ENCODE measurements around the gene BET1L.

Gene BET1L

DNA sequence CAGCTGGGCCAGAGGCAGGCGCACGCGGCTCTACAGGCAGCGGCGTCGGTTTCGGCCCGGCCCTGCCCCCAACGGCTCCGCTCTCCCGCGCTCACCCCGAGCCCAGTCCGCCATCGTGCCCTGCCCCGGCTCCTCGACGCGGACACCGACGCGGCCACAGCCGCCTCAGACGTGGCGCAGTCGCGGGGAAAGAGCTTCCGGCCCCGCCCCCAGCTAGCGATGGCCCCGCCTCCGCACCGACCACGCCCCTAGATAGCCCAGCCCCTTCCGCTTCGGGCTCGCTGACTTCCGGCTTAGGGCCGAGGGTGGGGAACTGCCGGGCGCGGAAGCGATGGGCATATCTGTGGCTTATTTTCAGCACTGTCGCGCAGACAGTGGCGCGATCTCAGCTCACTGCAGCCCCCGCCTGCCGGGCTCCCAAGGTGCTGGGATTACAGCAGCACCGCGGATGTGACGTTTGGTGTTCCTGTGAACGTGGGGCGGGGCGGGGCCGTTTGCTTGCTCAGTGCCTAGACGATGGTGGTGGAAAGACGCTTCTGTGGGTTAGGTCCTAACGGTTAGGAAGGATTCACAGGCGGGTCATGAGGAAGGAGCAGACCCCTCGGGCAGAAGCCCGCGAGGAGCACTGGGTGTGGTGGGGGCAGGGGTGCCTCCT is at the start of gene BET1L, which contains the start of gene RIC8A:
BET1L (minus strand) TSS at position 192 of the 655 bp plus-strand sequence; CDS start at position 114, 78 bp downstream.
RIC8A (plus strand) TSS at position 501 of the 655 bp plus-strand sequence. CDS start 1,147 bp downstream, outside the sequence.
- no peak for TF ChIP-seq PPARA (CRISPR knock-in tag; IDR thresholded peaks at IDR 0.05; ENCODE audit: borderline replicate concordance)
- no peak for TF ChIP-seq ZC3H10 (CRISPR knock-in tag; IDR thresholded peaks at IDR 0.05)
- TF ChIP-seq, protein P1, sequence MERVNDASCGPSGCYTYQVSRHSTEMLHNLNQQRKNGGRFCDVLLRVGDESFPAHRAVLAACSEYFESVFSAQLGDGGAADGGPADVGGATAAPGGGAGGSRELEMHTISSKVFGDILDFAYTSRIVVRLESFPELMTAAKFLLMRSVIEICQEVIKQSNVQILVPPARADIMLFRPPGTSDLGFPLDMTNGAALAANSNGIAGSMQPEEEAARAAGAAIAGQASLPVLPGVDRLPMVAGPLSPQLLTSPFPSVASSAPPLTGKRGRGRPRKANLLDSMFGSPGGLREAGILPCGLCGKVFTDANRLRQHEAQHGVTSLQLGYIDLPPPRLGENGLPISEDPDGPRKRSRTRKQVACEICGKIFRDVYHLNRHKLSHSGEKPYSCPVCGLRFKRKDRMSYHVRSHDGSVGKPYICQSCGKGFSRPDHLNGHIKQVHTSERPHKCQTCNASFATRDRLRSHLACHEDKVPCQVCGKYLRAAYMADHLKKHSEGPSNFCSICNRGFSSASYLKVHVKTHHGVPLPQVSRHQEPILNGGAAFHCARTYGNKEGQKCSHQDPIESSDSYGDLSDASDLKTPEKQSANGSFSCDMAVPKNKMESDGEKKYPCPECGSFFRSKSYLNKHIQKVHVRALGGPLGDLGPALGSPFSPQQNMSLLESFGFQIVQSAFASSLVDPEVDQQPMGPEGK (CRISPR knock-in tag; IDR thresholded peaks at IDR 0.05; ENCODE audit: borderline replicate concordance), result no peak
- TF ChIP-seq ISL1 (CRISPR knock-in tag; IDR thresholded peaks at IDR 0.05), result no peak
- no peak for TF ChIP-seq TOX (CRISPR knock-in tag; IDR thresholded peaks at IDR 0.05; ENCODE audit: borderline replicate concordance)
- TF ChIP-seq ZNF8 (CRISPR knock-in tag; IDR thresholded peaks at IDR 0.05), result no peak
- TF ChIP-seq CSDC2 (CRISPR knock-in tag; IDR thresholded peaks at IDR 0.05), result no peak
- TF ChIP-seq ZFP3 (CRISPR knock-in tag; IDR thresholded peaks at IDR 0.05), result no peak
- TF ChIP-seq, protein P2, sequence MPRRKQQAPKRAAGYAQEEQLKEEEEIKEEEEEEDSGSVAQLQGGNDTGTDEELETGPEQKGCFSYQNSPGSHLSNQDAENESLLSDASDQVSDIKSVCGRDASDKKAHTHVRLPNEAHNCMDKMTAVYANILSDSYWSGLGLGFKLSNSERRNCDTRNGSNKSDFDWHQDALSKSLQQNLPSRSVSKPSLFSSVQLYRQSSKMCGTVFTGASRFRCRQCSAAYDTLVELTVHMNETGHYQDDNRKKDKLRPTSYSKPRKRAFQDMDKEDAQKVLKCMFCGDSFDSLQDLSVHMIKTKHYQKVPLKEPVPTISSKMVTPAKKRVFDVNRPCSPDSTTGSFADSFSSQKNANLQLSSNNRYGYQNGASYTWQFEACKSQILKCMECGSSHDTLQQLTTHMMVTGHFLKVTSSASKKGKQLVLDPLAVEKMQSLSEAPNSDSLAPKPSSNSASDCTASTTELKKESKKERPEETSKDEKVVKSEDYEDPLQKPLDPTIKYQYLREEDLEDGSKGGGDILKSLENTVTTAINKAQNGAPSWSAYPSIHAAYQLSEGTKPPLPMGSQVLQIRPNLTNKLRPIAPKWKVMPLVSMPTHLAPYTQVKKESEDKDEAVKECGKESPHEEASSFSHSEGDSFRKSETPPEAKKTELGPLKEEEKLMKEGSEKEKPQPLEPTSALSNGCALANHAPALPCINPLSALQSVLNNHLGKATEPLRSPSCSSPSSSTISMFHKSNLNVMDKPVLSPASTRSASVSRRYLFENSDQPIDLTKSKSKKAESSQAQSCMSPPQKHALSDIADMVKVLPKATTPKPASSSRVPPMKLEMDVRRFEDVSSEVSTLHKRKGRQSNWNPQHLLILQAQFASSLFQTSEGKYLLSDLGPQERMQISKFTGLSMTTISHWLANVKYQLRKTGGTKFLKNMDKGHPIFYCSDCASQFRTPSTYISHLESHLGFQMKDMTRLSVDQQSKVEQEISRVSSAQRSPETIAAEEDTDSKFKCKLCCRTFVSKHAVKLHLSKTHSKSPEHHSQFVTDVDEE (CRISPR knock-in tag; IDR thresholded peaks at IDR 0.05), result no peak
- no peak for TF ChIP-seq ARNTL (CRISPR knock-in tag; IDR thresholded peaks at IDR 0.05; ENCODE audit: borderline replicate concordance, low read depth)
- TF ChIP-seq OSR1 (CRISPR knock-in tag; IDR thresholded peaks at IDR 0.05), result no peak
- no peak for TF ChIP-seq ESRRG (CRISPR knock-in tag; IDR thresholded peaks at IDR 0.05)
- TF ChIP-seq, protein P3, sequence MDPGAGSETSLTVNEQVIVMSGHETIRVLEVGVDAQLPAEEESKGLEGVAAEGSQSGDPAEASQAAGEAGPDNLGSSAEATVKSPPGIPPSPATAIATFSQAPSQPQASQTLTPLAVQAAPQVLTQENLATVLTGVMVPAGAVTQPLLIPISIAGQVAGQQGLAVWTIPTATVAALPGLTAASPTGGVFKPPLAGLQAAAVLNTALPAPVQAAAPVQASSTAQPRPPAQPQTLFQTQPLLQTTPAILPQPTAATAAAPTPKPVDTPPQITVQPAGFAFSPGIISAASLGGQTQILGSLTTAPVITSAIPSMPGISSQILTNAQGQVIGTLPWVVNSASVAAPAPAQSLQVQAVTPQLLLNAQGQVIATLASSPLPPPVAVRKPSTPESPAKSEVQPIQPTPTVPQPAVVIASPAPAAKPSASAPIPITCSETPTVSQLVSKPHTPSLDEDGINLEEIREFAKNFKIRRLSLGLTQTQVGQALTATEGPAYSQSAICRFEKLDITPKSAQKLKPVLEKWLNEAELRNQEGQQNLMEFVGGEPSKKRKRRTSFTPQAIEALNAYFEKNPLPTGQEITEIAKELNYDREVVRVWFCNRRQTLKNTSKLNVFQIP (CRISPR knock-in tag; IDR thresholded peaks at IDR 0.05; ENCODE audit: borderline replicate concordance, low read depth), result no peak
- TF ChIP-seq ZNF70 (CRISPR knock-in tag; IDR thresholded peaks at IDR 0.05), result no peak
- peak; percentile 78 for ATAC-seq

- no peak for TF ChIP-seq ZFP3 (CRISPR knock-in tag; IDR thresholded peaks at IDR 0.05)
- TF ChIP-seq TCF4 (CRISPR knock-in tag; IDR thresholded peaks at IDR 0.05; ENCODE audit: borderline replicate concordance), result no peak
- no peak for TF ChIP-seq ZFP30 (CRISPR knock-in tag; IDR thresholded peaks at IDR 0.05)
- TF ChIP-seq ARNTL (CRISPR knock-in tag; IDR thresholded peaks at IDR 0.05; ENCODE audit: borderline replicate concordance, low read depth), result no peak
- TF ChIP-seq SNAI2 (CRISPR knock-in tag; IDR thresholded peaks at IDR 0.05), result no peak
- TF ChIP-seq OSR1 (CRISPR knock-in tag; IDR thresholded peaks at IDR 0.05), result no peak
- TF ChIP-seq, protein P4, sequence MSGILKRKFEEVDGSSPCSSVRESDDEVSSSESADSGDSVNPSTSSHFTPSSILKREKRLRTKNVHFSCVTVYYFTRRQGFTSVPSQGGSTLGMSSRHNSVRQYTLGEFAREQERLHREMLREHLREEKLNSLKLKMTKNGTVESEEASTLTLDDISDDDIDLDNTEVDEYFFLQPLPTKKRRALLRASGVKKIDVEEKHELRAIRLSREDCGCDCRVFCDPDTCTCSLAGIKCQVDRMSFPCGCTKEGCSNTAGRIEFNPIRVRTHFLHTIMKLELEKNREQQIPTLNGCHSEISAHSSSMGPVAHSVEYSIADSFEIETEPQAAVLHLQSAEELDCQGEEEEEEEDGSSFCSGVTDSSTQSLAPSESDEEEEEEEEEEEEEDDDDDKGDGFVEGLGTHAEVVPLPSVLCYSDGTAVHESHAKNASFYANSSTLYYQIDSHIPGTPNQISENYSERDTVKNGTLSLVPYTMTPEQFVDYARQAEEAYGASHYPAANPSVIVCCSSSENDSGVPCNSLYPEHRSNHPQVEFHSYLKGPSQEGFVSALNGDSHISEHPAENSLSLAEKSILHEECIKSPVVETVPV (CRISPR knock-in tag; IDR thresholded peaks at IDR 0.05), result no peak
- TF ChIP-seq BACH2 (CRISPR knock-in tag; IDR thresholded peaks at IDR 0.05; ENCODE audit: borderline replicate concordance), result no peak
- no peak for TF ChIP-seq PPARA (CRISPR knock-in tag; IDR thresholded peaks at IDR 0.05; ENCODE audit: borderline replicate concordance)
- no peak for TF ChIP-seq ZC3H10 (CRISPR knock-in tag; IDR thresholded peaks at IDR 0.05)
- TF ChIP-seq, protein P3 (CRISPR knock-in tag; IDR thresholded peaks at IDR 0.05; ENCODE audit: borderline replicate concordance, low read depth), result no peak
- TF ChIP-seq ZNF565 (CRISPR knock-in tag; conservative IDR thresholded peaks at IDR 0.05; ENCODE audit: low read depth), result no peak
- TF ChIP-seq, protein P1 (CRISPR knock-in tag; IDR thresholded peaks at IDR 0.05; ENCODE audit: borderline replicate concordance), result no peak
- no peak for TF ChIP-seq ISL1 (CRISPR knock-in tag; IDR thresholded peaks at IDR 0.05)
- TF ChIP-seq CREB5 (CRISPR knock-in tag; IDR thresholded peaks at IDR 0.05; ENCODE audit: low read depth), result no peak
- TF ChIP-seq TOX (CRISPR knock-in tag; IDR thresholded peaks at IDR 0.05; ENCODE audit: borderline replicate concordance), result no peak
- TF ChIP-seq ZNF70 (CRISPR knock-in tag; IDR thresholded peaks at IDR 0.05), result no peak
- no peak for TF ChIP-seq CSDC2 (CRISPR knock-in tag; IDR thresholded peaks at IDR 0.05)
- ATAC-seq, result no peak
These were observed 48.6 kb upstream of the BET1L start for GRCh38 chr11:255816-256215.

Measured in SK-N-SH treated with all-trans-retinoic acid at 6 μM for 48 hours (cell line).